Neuronal stem cell (in vitro differentiated cells): ENCODE measurements around the gene INTS6.

ENCODE experiments used
- DNase-seq: peaks from one replicate; pipeline ENCODE4 v3.0.0-alpha.2; 2013; ENCODE audit warnings: low spot score
- H2AFZ ChIP-seq: one replicate; pipeline ENCODE4 v1.6.1; 2013; ENCODE audit warnings: mild to moderate bottlenecking, low read length, inconsistent platforms
- H2AK5ac ChIP-seq: 2 replicates; pipeline ENCODE4 v1.6.1; 2013; ENCODE audit warnings: low read depth, mild to moderate bottlenecking, inconsistent platforms, low read length, moderate library complexity, mixed read lengths
- H2BK120ac ChIP-seq: 2 replicates; pipeline ENCODE4 v1.6.1; 2013; ENCODE audit warnings: low read depth, mild to moderate bottlenecking, inconsistent platforms, low read length, moderate library complexity, mixed read lengths
- H2BK12ac ChIP-seq: one replicate; pipeline ENCODE4 v1.6.1; 2013; ENCODE audit warnings: low read length, inconsistent platforms
- H2BK15ac ChIP-seq: 2 replicates; pipeline ENCODE4 v1.6.1; 2013; ENCODE audit warnings: mild to moderate bottlenecking, low read length, inconsistent platforms, mixed read lengths
- H2BK5ac ChIP-seq: one replicate; pipeline ENCODE4 v1.6.1; 2013; ENCODE audit warnings: inconsistent platforms, mild to moderate bottlenecking, low read length, moderate library complexity
- H3K14ac ChIP-seq: one replicate; pipeline ENCODE4 v1.6.1; 2013; ENCODE audit warnings: low read length, inconsistent platforms
- H3K18ac ChIP-seq: 2 replicates; pipeline ENCODE4 v1.6.1; 2013; ENCODE audit warnings: low read length, inconsistent platforms
- H3K23ac ChIP-seq: 2 replicates; pipeline ENCODE4 v1.6.1; 2013; ENCODE audit warnings: low read depth, mild to moderate bottlenecking, mixed read lengths, low read length, inconsistent platforms; ENCODE audit not compliant: poor library complexity
- H3K27ac ChIP-seq: replicated peaks from 3 replicates; pipeline ENCODE4 v1.5.1; 2013; ENCODE audit warnings: low read length, inconsistent platforms
- H3K27me3 ChIP-seq, 3 experiments: 2 replicates each; pipeline ENCODE4 v1.6.1; 2013; ENCODE audit warnings: low read length in 3 of 3, mild to moderate bottlenecking in 2 of 3, inconsistent platforms in 1 of 3, low read depth in 1 of 3, mixed read lengths in 1 of 3, moderate library complexity in 1 of 3; ENCODE audit not compliant: control insufficient read depth in 3 of 3, insufficient read depth in 3 of 3
- H3K36me3 ChIP-seq, 2 donors: replicated peaks in 1 of 2; 2 replicates each; pipeline ENCODE4 v1.6.1; 2013; ENCODE audit warnings: low read length in 2 of 2; ENCODE audit not compliant: control insufficient read depth in 2 of 2, insufficient read depth in 2 of 2
- H3K4ac ChIP-seq: 2 replicates; pipeline ENCODE4 v1.6.1; 2013; ENCODE audit warnings: inconsistent platforms, mild to moderate bottlenecking, low read length, moderate library complexity
- H3K4me1 ChIP-seq, 2 donors: 1 replicate in 1 of 2; 2 replicates in 1 of 2; pipeline ENCODE4 v1.6.1; 2013; ENCODE audit warnings: low read length in 2 of 2, low read depth in 1 of 2; ENCODE audit not compliant: control insufficient read depth in 2 of 2, insufficient read depth in 1 of 2
- H3K4me2 ChIP-seq: one replicate; pipeline ENCODE4 v1.6.1; 2013; ENCODE audit warnings: mild to moderate bottlenecking, low read length, inconsistent platforms; ENCODE audit not compliant: insufficient read depth, poor library complexity, severe bottlenecking
- H3K4me3 ChIP-seq, 2 donors: 2 replicates each; pipeline ENCODE4 v1.5.1; 2013; ENCODE audit warnings: low read length in 2 of 2, mild to moderate bottlenecking in 2 of 2, inconsistent platforms in 1 of 2, moderate library complexity in 1 of 2
- H3K79me1 ChIP-seq: one replicate; pipeline ENCODE4 v1.6.1; 2013; ENCODE audit warnings: low read depth, mild to moderate bottlenecking, inconsistent platforms, low read length, moderate library complexity
- H3K9ac ChIP-seq: one replicate; pipeline ENCODE4 v1.6.1; 2013; ENCODE audit warnings: mild to moderate bottlenecking, low read depth, low read length, inconsistent platforms; ENCODE audit not compliant: poor library complexity
- H3K9me3 ChIP-seq, 2 donors: replicated peaks in 1 of 2; 2 replicates each; pipeline versions ENCODE3 to v1.6.1; 2013; ENCODE audit warnings: low read length in 2 of 2, mild to moderate bottlenecking in 2 of 2, inconsistent platforms in 1 of 2, low read depth in 1 of 2, mixed read lengths in 1 of 2, moderate library complexity in 1 of 2; ENCODE audit not compliant: control insufficient read depth in 2 of 2, insufficient read depth in 1 of 2
- H4K8ac ChIP-seq: one replicate; pipeline ENCODE4 v1.6.1; 2013; ENCODE audit warnings: low read depth, mild to moderate bottlenecking, inconsistent platforms, low read length, moderate library complexity
- H4K91ac ChIP-seq: one replicate; pipeline ENCODE4 v1.6.1; 2013; ENCODE audit warnings: low read length, low read depth, mild to moderate bottlenecking, inconsistent platforms; ENCODE audit not compliant: poor library complexity
- WGBS, 2 donors: extraction: QIAGEN DNeasy Blood & Tissue Kit; methylation state at CpG; one replicate each; pipeline ENCODE4 v1.1.7; 2013; ENCODE audit warnings: missing lambda C conversion rate in 2 of 2, mixed read lengths in 1 of 2; ENCODE audit not compliant: insufficient read length in 2 of 2, insufficient replicate concordance in 1 of 2; ENCODE audit errors: extremely low coverage in 2 of 2; 5-methylcytosine and 5-hydroxymethylcytosine counted together

The INTS6 gene

DNA sequence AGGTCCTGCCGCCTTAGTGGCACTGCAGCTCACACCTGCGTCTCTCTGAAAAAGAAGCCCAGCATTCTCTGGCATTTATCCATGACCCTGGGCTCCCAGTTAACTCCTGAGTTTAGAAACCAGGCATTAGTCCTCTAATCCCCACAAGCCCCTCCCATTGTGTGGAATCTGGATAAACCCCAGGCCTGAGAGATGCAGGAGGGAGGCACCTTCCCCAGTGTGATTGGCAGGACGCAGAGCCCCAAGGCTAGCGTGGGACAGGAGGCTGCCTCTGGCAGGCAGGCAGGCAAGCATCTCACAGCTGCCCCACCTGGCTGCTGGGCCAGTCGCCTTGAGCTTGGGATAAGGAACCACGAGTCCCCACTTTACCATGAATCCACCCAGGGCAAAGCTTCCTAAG, 124.3 kb downstream of the INTS6 start:
- Histone ChIP-seq H4K91ac (no peak overlapping the region), H3K18ac (no peak overlapping the region), H3K4ac (no peak overlapping the region), H4K8ac (no peak overlapping the region), H2BK12ac (no peak overlapping the region), H3K4me2 (no peak overlapping the region), H2BK5ac (no peak overlapping the region), H3K27ac (no peak overlapping the region), H3K4me1 (peaks cover 0 to 14% of the 10 kb centered on the region in 2 donors), H2AK5ac (no peak overlapping the region), H3K14ac (no peak overlapping the region), H3K79me1 (no peaks in the 10 kb centered on the region), H3K9ac (no peak overlapping the region), H3K9me3 (no peaks in the 10 kb centered on the region), H2BK120ac (no peak overlapping the region), H3K27me3 (no peaks in the 10 kb centered on the region), H3K36me3 (no peaks in the 10 kb centered on the region), H3K4me3 (no peak overlapping the region), H2AFZ (no peak overlapping the region), H2BK15ac (no peak overlapping the region), H3K23ac (no peak overlapping the region)
- WGBS, 2 donors, result no CpG with 5 or more reads among the region's 6 CpGs
- DNase-seq, result peak; percentile 69

DNA sequence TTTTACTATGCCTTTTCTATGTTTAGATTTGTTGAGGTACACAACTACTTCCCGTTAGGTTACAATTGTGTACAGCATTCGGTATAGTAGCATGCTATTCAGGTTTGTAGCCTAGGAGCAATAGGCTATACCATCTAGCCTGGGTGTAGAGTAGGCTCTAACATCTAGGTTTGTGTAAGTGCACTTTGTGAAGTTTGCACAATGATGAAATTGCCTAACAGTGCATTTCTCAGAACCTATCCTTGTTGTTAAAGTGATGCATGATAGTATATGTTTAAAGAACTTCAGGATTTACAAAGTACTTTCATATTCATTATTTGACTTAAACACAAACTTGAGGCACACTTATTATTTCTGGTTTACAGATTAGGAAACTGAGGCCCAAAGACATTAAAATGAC, 124.9 kb downstream of the INTS6 start:
- no peak overlapping the region for H2BK12ac ChIP-seq
- no peak overlapping the region for H4K91ac ChIP-seq
- H2BK120ac ChIP-seq, result no peak overlapping the region
- no peak overlapping the region for H3K4me3 ChIP-seq
- H3K18ac ChIP-seq, result no peak overlapping the region
- H3K27me3 ChIP-seq, result peaks cover 0 to 5% (median 0%) of the 10 kb centered on the region in 3 experiments
- no peak overlapping the region for H2AK5ac ChIP-seq
- H3K4ac ChIP-seq, result no peak overlapping the region
- no peak overlapping the region for H2BK15ac ChIP-seq
- no peak overlapping the region for H3K23ac ChIP-seq
- H2BK5ac ChIP-seq, result no peak overlapping the region
- no peaks in the 10 kb centered on the region for H3K36me3 ChIP-seq
- no peak overlapping the region for H2AFZ ChIP-seq
- H3K4me1 ChIP-seq, result peaks cover 0 to 14% of the 10 kb centered on the region in 2 donors
- no peak overlapping the region for H3K4me2 ChIP-seq
- WGBS, 2 donors, result no CpG with 5 or more reads among the region's 2 CpGs
- H3K9me3 ChIP-seq, result no peaks in the 10 kb centered on the region
- DNase-seq, result no peak
- no peak overlapping the region for H4K8ac ChIP-seq
- no peak overlapping the region for H3K27ac ChIP-seq
- no peak overlapping the region for H3K14ac ChIP-seq
- no peak overlapping the region for H3K9ac ChIP-seq
- no peaks in the 10 kb centered on the region for H3K79me1 ChIP-seq

DNA sequence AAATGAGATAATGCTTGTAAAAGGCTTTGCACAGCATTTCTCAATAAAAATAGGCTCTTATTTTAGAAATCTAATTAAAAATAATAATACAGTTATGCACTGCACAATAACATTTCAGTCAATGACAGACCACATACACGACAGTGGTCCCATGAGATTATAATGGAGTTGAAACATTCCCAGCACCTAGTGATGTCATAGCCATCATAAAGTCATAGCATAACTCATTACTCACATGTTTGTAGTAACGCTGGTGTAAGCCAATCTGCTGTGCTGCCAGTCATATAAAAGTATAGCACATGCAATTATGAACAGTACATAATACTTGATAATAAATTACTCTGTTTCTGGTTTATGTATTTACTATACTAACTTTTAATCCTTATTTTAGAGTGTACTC, 126.1 kb downstream of the INTS6 start:
- H3K9me3 ChIP-seq, result no peaks in the 10 kb centered on the region
- no CpG with 5 or more reads among the region's 2 CpGs for WGBS, 2 donors
- peaks cover 0 to 14% of the 10 kb centered on the region in 2 donors for H3K4me1 ChIP-seq
- no peak overlapping the region for H4K91ac ChIP-seq
- DNase-seq, result no peak
- H3K9ac ChIP-seq, result no peak overlapping the region
- no peak overlapping the region for H2BK5ac ChIP-seq
- no peak overlapping the region for H3K27ac ChIP-seq
- H3K36me3 ChIP-seq, result no peaks in the 10 kb centered on the region
- H3K4ac ChIP-seq, result no peak overlapping the region
- no peak overlapping the region for H2AFZ ChIP-seq
- H2AK5ac ChIP-seq, result no peak overlapping the region
- H2BK120ac ChIP-seq, result no peak overlapping the region
- H2BK12ac ChIP-seq, result no peak overlapping the region
- H3K4me3 ChIP-seq, result no peak overlapping the region
- H3K79me1 ChIP-seq, result no peaks in the 10 kb centered on the region
- no peak overlapping the region for H4K8ac ChIP-seq
- no peak overlapping the region for H2BK15ac ChIP-seq
- H3K4me2 ChIP-seq, result no peak overlapping the region
- H3K23ac ChIP-seq, result no peak overlapping the region
- peaks cover 0 to 6% (median 0%) of the 10 kb centered on the region in 3 experiments for H3K27me3 ChIP-seq
- no peak overlapping the region for H3K14ac ChIP-seq
- no peak overlapping the region for H3K18ac ChIP-seq

DNA sequence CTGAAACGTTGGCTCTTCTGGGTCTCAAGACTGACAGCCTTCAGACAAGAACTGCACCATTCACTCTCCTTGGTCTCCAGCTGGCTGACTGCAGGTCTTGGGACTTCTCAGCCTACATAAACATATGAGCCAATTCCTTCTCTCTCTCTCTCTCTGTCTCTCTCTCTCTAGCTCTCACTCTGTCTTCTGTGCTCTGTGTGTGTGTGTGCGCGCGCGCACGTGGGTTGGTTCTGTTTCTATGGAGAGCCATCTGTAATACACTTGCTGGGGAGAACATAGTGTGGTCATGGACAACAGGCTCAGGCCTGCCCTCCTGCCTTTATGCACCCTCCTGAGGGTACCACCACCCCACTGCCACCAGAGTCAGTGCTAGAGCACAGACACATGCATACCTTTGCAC, 127.0 kb downstream of the INTS6 start:
- Histone ChIP-seq H3K4me3 (no peak overlapping the region), H3K18ac (peak overlapping the region; percentile 34), H3K4me1 (peaks cover 0 to 14% of the 10 kb centered on the region in 2 donors), H3K14ac (no peak overlapping the region), H3K79me1 (no peaks in the 10 kb centered on the region), H3K36me3 (no peaks in the 10 kb centered on the region), H3K4me2 (no peak overlapping the region), H2BK120ac (no peak overlapping the region), H3K27ac (no peak overlapping the region), H3K23ac (no peak overlapping the region), H2BK12ac (no peak overlapping the region), H3K9ac (no peak overlapping the region), H2BK5ac (no peak overlapping the region), H4K91ac (no peak overlapping the region), H3K4ac (no peak overlapping the region), H2AK5ac (no peak overlapping the region), H2BK15ac (peak overlapping the region; percentile 33), H3K9me3 (no peaks in the 10 kb centered on the region), H2AFZ (no peak overlapping the region), H4K8ac (no peak overlapping the region), H3K27me3 (peaks cover 0 to 9% (median 0%) of the 10 kb centered on the region in 3 experiments)
- no peak for DNase-seq
- WGBS, 2 donors, result no CpG with 5 or more reads among the region's 6 CpGs
